H1 (cell line): ENCODE data around the gene SPTAN1. TPM values are rescaled to one million over a fixed set of nuclear protein-coding genes. Genes with fewer than 3 reads are reported as not detected.

Source experiments
- BCL11A ChIP-seq, 2 experiments: IDR thresholded peaks; one replicate each; pipeline ENCODE4 v1.6.1; 2011; ENCODE audit warnings: low read depth in 2 of 2, low read length in 2 of 2, mild to moderate bottlenecking in 2 of 2
- CBX5 ChIP-seq: fragments of 300-800, 300-1000 bp; sonication (generic); IDR thresholded peaks from 2 replicates; pipeline ENCODE4 v1.7.1; 2016; ENCODE audit warnings: antibody characterized with exemption, low read length, low read depth
- GABPA ChIP-seq: IDR thresholded peaks from 2 replicates; pipeline ENCODE4 v1.6.1; 2011; ENCODE audit warnings: mild to moderate bottlenecking, low read length, moderate library complexity, borderline replicate concordance; ENCODE audit not compliant: insufficient read depth
- SIRT6 ChIP-seq: IDR thresholded peaks from one replicate; pipeline ENCODE4 v1.7.1; 2012; ENCODE audit warnings: low read length, inconsistent platforms
- SUZ12 ChIP-seq: fragments of 200-600 bp; sonication (generic); IDR thresholded peaks from 2 replicates; pipeline ENCODE4 v1.6.1; 2012; ENCODE audit warnings: mild to moderate bottlenecking, inconsistent platforms, low read length, moderate library complexity, mixed read lengths
- TAF1 ChIP-seq: IDR thresholded peaks from 2 replicates; pipeline ENCODE4 v1.6.1; 2011; ENCODE audit warnings: mild to moderate bottlenecking, low read depth, low read length
- TAF7 ChIP-seq: optimal IDR thresholded peaks from 2 replicates; pipeline ENCODE3; 2011; ENCODE audit warnings: low read depth, mild to moderate bottlenecking, inconsistent platforms, low read length, moderate library complexity, borderline replicate concordance
- polyA plus RNA-seq, 7 experiments: library from polyadenylated mRNA; depleted of rRNA in 3 of 7; stranded (reverse) in 5 of 7; unstranded in 2 of 7; fragments of >200 nt in 5 of 7; fragments of 200-250 nt in 2 of 7; gene quantifications; 1 replicate in 5 of 7; 2 replicates in 1 of 7; 4 replicates in 1 of 7; pipeline versions ENCODE4 v1.2.1 to v1.2.3, GENCODE V29; 2011 to 2013; ENCODE audit warnings: missing spikeins in 2 of 7, mixed read lengths in 2 of 7
- total RNA-seq: library from RNA; stranded (reverse); fragmentation: NEBNext Ultra II Directional; extraction: Animal tissue kit (Norgen Biotek cat#: 25700); gene quantifications from 2 replicates; pipeline ENCODE4 v1.2.1, GENCODE V29; 2021
- TF ChIP-seq, protein P1 (sequence below): fragments of 300-600 bp; sonication (generic); IDR thresholded peaks from 2 replicates; pipeline ENCODE4 v1.7.1; 2012; ENCODE audit warnings: low read length, moderate library complexity, mild to moderate bottlenecking, inconsistent platforms; ENCODE audit not compliant: insufficient replicate concordance
- TF ChIP-seq, protein P2 (sequence below): IDR thresholded peaks from 2 replicates; pipeline ENCODE4 v1.6.1; 2012; ENCODE audit warnings: inconsistent platforms

Gene SPTAN1
- total and polyA plus RNA-seq, 2 of the 8 experiments (the other 6 are each of a cell fraction or from before 2014, with no cell fraction given), result 182 to 216 TPM

DNA sequence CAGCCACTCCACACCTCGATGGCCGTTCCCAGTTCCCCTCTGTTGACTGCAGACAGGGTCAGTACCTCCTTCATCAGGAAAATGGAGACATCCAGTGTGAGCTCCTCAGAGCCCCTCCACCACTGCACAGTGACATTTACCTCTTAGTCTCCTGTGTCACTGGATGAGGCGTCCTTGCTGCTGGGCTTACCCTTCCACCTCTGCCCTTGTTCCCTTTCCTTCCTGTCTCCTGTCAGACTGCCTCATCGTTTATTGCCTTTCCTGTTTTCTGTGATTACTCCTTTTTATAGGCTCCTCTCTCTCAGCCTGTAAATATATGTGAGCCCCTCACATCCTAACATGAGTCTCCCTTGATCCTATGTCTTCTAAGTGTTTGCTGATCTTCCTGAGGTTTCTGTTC is 23.2 kb upstream of the SPTAN1 start (continued):
- TF ChIP-seq, protein P1, sequence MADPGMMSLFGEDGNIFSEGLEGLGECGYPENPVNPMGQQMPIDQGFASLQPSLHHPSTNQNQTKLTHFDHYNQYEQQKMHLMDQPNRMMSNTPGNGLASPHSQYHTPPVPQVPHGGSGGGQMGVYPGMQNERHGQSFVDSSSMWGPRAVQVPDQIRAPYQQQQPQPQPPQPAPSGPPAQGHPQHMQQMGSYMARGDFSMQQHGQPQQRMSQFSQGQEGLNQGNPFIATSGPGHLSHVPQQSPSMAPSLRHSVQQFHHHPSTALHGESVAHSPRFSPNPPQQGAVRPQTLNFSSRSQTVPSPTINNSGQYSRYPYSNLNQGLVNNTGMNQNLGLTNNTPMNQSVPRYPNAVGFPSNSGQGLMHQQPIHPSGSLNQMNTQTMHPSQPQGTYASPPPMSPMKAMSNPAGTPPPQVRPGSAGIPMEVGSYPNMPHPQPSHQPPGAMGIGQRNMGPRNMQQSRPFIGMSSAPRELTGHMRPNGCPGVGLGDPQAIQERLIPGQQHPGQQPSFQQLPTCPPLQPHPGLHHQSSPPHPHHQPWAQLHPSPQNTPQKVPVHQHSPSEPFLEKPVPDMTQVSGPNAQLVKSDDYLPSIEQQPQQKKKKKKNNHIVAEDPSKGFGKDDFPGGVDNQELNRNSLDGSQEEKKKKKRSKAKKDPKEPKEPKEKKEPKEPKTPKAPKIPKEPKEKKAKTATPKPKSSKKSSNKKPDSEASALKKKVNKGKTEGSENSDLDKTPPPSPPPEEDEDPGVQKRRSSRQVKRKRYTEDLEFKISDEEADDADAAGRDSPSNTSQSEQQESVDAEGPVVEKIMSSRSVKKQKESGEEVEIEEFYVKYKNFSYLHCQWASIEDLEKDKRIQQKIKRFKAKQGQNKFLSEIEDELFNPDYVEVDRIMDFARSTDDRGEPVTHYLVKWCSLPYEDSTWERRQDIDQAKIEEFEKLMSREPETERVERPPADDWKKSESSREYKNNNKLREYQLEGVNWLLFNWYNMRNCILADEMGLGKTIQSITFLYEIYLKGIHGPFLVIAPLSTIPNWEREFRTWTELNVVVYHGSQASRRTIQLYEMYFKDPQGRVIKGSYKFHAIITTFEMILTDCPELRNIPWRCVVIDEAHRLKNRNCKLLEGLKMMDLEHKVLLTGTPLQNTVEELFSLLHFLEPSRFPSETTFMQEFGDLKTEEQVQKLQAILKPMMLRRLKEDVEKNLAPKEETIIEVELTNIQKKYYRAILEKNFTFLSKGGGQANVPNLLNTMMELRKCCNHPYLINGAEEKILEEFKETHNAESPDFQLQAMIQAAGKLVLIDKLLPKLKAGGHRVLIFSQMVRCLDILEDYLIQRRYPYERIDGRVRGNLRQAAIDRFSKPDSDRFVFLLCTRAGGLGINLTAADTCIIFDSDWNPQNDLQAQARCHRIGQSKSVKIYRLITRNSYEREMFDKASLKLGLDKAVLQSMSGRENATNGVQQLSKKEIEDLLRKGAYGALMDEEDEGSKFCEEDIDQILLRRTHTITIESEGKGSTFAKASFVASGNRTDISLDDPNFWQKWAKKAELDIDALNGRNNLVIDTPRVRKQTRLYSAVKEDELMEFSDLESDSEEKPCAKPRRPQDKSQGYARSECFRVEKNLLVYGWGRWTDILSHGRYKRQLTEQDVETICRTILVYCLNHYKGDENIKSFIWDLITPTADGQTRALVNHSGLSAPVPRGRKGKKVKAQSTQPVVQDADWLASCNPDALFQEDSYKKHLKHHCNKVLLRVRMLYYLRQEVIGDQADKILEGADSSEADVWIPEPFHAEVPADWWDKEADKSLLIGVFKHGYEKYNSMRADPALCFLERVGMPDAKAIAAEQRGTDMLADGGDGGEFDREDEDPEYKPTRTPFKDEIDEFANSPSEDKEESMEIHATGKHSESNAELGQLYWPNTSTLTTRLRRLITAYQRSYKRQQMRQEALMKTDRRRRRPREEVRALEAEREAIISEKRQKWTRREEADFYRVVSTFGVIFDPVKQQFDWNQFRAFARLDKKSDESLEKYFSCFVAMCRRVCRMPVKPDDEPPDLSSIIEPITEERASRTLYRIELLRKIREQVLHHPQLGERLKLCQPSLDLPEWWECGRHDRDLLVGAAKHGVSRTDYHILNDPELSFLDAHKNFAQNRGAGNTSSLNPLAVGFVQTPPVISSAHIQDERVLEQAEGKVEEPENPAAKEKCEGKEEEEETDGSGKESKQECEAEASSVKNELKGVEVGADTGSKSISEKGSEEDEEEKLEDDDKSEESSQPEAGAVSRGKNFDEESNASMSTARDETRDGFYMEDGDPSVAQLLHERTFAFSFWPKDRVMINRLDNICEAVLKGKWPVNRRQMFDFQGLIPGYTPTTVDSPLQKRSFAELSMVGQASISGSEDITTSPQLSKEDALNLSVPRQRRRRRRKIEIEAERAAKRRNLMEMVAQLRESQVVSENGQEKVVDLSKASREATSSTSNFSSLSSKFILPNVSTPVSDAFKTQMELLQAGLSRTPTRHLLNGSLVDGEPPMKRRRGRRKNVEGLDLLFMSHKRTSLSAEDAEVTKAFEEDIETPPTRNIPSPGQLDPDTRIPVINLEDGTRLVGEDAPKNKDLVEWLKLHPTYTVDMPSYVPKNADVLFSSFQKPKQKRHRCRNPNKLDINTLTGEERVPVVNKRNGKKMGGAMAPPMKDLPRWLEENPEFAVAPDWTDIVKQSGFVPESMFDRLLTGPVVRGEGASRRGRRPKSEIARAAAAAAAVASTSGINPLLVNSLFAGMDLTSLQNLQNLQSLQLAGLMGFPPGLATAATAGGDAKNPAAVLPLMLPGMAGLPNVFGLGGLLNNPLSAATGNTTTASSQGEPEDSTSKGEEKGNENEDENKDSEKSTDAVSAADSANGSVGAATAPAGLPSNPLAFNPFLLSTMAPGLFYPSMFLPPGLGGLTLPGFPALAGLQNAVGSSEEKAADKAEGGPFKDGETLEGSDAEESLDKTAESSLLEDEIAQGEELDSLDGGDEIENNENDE, result no peak
- TF ChIP-seq, protein P2, sequence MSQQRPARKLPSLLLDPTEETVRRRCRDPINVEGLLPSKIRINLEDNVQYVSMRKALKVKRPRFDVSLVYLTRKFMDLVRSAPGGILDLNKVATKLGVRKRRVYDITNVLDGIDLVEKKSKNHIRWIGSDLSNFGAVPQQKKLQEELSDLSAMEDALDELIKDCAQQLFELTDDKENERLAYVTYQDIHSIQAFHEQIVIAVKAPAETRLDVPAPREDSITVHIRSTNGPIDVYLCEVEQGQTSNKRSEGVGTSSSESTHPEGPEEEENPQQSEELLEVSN, result no peak
- TF ChIP-seq CBX5, result no peak
- TF ChIP-seq TAF1, result no peak
- no peak for TF ChIP-seq GABPA
- no peak for TF ChIP-seq SIRT6
- no peak for TF ChIP-seq TAF7
- TF ChIP-seq SUZ12, result no peak
- TF ChIP-seq BCL11A (IDR thresholded peaks at IDR 0.05; ENCODE audit: low read depth in 2 of 2, low read length in 2 of 2), result no peak
